ENCODE measurements around the gene ZBTB37.
"Not testable (repeated sequence)": the region's sequence is repeated elsewhere in the genome, so short reads cannot be mapped to it uniquely, and the experiment has no call there.

ZBTB37 gene, protein sequence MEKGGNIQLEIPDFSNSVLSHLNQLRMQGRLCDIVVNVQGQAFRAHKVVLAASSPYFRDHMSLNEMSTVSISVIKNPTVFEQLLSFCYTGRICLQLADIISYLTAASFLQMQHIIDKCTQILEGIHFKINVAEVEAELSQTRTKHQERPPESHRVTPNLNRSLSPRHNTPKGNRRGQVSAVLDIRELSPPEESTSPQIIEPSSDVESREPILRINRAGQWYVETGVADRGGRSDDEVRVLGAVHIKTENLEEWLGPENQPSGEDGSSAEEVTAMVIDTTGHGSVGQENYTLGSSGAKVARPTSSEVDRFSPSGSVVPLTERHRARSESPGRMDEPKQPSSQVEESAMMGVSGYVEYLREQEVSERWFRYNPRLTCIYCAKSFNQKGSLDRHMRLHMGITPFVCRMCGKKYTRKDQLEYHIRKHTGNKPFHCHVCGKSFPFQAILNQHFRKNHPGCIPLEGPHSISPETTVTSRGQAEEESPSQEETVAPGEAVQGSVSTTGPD

DNA sequence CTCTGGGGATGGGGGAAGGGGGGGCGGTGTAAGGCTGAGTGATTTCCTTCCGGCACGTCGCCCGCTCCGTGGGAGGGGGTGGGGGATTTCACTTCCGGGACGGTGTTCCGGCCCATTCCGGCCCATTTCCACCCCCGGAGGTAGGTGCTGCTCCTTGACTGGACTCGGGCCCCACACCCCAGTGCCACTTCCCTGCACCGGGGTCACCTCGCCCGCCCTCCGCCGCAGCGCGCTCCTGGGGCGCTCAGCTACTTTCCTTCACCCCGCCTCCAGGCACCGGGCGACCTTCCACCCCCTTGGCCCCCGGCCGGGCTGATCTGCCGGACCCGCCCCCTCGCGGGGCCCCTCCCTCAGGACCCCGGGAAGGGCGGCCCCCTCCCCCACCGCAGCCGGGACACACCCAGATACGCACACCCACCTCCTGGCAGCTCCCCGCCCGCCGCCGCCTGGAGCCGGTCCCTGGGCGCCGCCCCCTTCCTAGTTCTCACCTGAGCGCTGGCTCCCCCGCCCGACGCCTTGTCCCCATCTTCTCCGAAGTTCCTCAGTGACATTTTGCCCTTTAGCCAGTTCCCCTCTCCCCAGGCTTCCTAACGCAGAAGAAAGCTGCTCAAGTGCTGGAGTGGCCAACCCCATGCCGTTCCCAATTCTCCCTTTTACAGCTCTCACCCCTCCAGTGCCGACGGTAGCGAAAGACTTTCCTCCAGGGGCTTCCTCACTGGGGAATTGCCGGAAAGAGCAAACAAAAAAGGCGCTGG is at the start of gene ZBTB37:
TSS of gene ZBTB37 (plus strand) at position 115 of the 755 bp plus-strand sequence. CDS start 1,846 bp downstream, outside the sequence.
- no peak for FAIRE-seq
- peak; percentile 75 for DNase-seq (ENCODE audit: insufficient read length, low spot score)

GRCh38 chr1:173818459-173818858 is 49.7 kb upstream of the ZBTB37 start:
- no peak for FAIRE-seq
- no peak for TF ChIP-seq POLR2A (IDR thresholded peaks at IDR 0.05; ENCODE audit: low read depth, low read length)
- no peak for DNase-seq (ENCODE audit: insufficient read length, low spot score)

More for the DNA sequence above, at the start of gene ZBTB37:
- TF ChIP-seq POLR2A (IDR thresholded peaks at IDR 0.05; ENCODE audit: low read depth, low read length): 0 out of 2 replicates have a peak, but pooled peaks have one; percentile 33

DNA sequence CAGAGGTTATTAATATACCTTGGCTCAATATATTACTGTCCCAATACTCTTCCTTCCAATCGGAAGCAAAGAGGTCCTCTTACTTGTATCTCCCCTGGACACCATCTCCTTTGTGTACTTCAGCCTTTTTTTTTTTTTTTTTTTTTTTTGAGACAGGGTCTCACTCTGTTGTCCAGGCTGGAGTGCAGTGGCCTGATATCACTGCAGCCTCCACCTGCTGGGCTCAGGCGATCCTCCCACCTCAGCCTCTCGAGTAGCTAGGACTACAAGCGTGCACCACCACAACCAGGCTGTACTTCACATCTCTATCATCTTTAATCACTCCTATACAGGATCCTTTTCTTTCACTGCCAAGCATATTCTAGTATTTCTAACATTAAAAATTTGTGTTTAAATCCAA is 46.5 kb upstream of the ZBTB37 start:
- TF ChIP-seq POLR2A (IDR thresholded peaks at IDR 0.05; ENCODE audit: low read depth, low read length): no peak
- FAIRE-seq: no peak

DNA sequence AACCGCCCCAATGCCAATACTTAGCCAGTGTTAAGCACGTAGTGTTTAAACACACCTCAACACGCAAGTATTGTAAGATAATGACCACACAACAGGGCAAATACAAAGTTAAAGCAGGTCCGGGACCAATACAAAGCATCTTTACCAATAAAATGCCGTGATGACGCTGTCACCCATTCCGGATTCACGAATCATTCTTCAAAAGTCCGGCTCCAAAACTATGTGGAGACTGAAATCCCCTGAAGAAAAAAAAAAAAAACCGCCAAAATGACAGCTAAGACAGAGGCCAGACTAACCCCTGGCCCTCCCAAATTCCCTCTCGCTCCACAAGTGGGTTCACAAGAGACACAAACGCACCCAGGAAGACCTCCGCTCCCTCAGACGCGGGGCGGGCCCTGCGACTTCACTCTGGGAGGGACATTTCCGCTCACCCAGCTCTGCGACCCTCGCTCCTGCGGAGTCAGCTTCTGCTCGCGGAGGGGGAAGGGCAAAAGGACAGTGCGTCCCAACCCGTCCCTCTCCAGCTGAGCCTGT is 44.3 kb upstream of the ZBTB37 start:
- FAIRE-seq (no peak), DNase-seq (ENCODE audit: insufficient read length, low spot score) (no peak)

More for the DNA sequence above, 46.5 kb upstream of the ZBTB37 start:
- DNase-seq (ENCODE audit: insufficient read length, low spot score): no peak

DNA sequence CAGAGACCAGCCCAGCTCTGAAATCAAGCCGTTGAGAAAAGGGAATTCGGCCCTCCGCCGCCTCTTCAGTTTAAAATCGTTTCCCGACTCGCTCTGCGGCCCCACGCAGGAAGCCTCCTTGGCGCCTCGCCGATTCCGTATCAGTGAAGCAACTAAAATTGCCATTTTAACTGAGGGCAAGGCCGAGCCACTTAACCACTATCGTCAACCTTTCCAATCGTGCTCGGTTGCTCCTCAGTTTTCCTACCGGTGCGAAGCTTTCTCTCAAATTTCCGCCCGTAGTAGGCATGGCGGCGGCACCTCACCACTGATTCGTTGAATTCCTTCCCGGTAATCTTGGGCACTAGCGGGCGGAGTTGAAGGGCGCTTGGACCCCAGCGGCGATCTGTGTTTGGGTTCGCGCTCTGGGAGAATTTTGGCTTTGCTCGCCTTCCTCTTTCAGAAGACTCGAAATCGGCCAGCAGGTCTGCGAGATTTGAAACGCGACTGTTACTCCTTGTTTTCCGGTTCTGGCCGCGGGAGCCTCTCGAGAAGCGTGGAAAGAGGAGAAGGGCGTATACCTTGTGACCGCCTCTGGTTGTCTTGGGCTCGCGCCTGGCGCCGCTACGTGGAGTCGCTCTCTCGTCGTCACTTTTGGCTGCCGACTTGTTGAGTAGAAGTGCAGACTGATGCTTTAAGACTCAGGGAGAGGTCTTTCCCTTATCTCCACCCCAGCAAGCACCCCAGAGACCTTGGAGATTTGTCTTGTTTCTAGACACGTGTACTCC is 43.7 kb upstream of the ZBTB37 start, which contains the start of the genes CENPL and DARS2:
TSS of gene CENPL (minus strand) at position 569 of the 767 bp plus-strand sequence. CDS start 13,584 bp downstream, outside the sequence.
TSS of gene DARS2 (plus strand) at position 359 of the 767 bp plus-strand sequence. CDS start 557 bp downstream, outside the sequence.
- DNase-seq (ENCODE audit: insufficient read length, low spot score) (peak; percentile 76), FAIRE-seq (peak; percentile 70)
- peak; percentile 53 for TF ChIP-seq POLR2A (IDR thresholded peaks at IDR 0.05; ENCODE audit: low read depth, low read length)

More for the DNA sequence above, 44.3 kb upstream of the ZBTB37 start:
- TF ChIP-seq POLR2A (IDR thresholded peaks at IDR 0.05; ENCODE audit: low read depth, low read length): peak; percentile 68

- TF ChIP-seq POLR2A (IDR thresholded peaks at IDR 0.05; ENCODE audit: low read depth, low read length): no peak
- FAIRE-seq (no peak), DNase-seq (ENCODE audit: insufficient read length, low spot score) (no peak)
Observed at GRCh38 chr1:173827611-173828010, 40.6 kb upstream of the ZBTB37 start.

- DNase-seq (ENCODE audit: insufficient read length, low spot score) (no peak), FAIRE-seq (no peak)
- no peak for TF ChIP-seq POLR2A (IDR thresholded peaks at IDR 0.05; ENCODE audit: low read depth, low read length)
Observed at GRCh38 chr1:173832748-173833147, 35.4 kb upstream of the ZBTB37 start.

DNA sequence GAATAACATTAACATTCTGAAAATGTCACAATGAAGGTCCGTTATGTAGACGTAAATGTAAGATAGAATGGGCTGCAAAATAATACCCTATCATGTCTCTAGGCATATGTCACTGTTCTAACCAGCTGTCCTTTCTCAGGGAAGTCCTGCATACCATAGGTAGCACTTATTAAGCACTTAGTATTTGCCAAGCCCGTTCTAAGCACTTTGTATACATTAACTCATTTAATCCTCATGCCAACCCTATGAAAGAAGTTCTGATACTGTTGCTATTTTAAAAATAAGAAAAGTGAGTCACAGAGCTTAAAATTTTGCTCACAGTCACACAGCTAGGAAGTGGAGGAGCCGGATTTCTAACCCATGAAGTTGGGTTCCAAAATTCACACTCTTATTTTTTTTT is 16.1 kb upstream of the ZBTB37 start:
- TF ChIP-seq POLR2A (IDR thresholded peaks at IDR 0.05; ENCODE audit: low read depth, low read length): no peak
- FAIRE-seq: no peak
- no peak for DNase-seq (ENCODE audit: insufficient read length, low spot score)

GRCh38 chr1:173853074-173853473 is 15.1 kb upstream of the ZBTB37 start:
- DNase-seq (ENCODE audit: insufficient read length, low spot score) (no peak), FAIRE-seq (no peak)
- no peak for TF ChIP-seq POLR2A (IDR thresholded peaks at IDR 0.05; ENCODE audit: low read depth, low read length)

- TF ChIP-seq POLR2A (IDR thresholded peaks at IDR 0.05; ENCODE audit: low read depth, low read length): no peak
- FAIRE-seq (no peak), DNase-seq (ENCODE audit: insufficient read length, low spot score) (no peak)
Observed at GRCh38 chr1:173856014-173856413, 12.2 kb upstream of the ZBTB37 start.

GRCh38 chr1:173856903-173857302 is 11.3 kb upstream of the ZBTB37 start:
- no peak for TF ChIP-seq POLR2A (IDR thresholded peaks at IDR 0.05; ENCODE audit: low read depth, low read length)
- no peak for FAIRE-seq
- DNase-seq (ENCODE audit: insufficient read length, low spot score): no peak

- TF ChIP-seq POLR2A (IDR thresholded peaks at IDR 0.05; ENCODE audit: low read depth, low read length): no peak
- DNase-seq (ENCODE audit: insufficient read length, low spot score): no peak
- no peak for FAIRE-seq
Observed at GRCh38 chr1:173857363-173857917, 10.7 kb upstream of the ZBTB37 start.

DNA sequence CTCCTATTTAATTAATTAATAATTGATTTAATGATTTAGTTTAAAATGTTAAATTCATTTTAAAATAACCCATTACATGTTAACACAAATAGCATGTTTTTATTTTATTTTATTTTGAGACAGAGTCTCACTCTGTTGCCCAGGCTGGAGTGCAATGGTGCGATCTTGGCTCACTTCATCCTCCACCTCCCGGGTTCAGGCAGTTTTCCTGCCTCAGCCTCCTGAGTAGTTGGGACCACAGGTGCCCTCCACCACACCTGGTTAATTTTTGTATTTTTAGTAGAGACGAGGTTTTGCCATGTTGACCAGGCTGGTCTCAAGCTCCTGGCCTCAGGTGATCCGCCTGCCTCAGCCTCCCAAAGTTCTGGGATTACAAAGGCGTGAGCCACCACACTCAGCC is 8.6 kb upstream of the ZBTB37 start:
- not testable (repeated sequence) for FAIRE-seq; DNase-seq (ENCODE audit: insufficient read length, low spot score)
